RWPE1 (cell line): Measurements from ENCODE around the gene ATP5MC2.
"Not testable (repeated sequence)": the region's sequence is repeated elsewhere in the genome, so short reads cannot be mapped to it uniquely, and the experiment has no call there.

Experiments used
- CTCF ChIA-PET: fragments of 350-600 bp; sonication (Branson Sonifier 250); formaldehyde crosslinking; extraction: SDS; loops from one replicate; lab custom pipeline; 2021; lab: Yijun Ruan, JAX
- POLR2A ChIA-PET: fragments of 400-600 bp; formaldehyde crosslinking; extraction: SDS; loops from one replicate; lab custom pipeline; 2020; ENCODE audit warnings: antibody characterized with exemption; ENCODE audit not compliant: low non-redundant PET; lab: Yijun Ruan, JAX
- DNase-seq: peaks from one replicate; pipeline ENCODE4 v3.0.0; 2012; ENCODE audit warnings: low spot score
- H3K27ac ChIP-seq: fragments of 450-650 bp; 2 replicates; pipeline ENCODE4 v1.5.1; 2017
- TF ChIP-seq, protein P1 (sequence below): fragments of 450-650 bp; conservative IDR thresholded peaks from 2 replicates; pipeline ENCODE4 v1.5.1; 2017; ENCODE audit warnings: low read depth, mild to moderate bottlenecking

The ATP5MC2 gene

DNA sequence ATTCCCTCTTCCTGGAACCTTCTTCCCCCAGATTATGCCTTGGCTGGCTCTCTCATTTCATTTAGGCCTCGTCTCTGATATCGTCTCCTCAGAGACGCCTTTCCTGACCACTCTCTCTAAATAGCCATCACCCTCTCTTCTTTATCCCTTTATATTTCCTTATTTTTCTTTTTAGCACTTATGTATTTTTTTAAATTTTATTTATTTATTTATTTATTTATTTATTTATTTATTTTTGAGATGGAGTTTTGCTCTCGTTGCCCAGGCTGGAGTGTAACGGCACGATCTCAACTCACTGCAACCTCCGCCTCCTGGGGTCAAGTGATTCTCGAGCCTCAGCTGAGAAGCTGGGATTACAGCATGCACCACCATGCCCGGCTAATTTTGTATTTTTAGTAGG lies 8.1 kb upstream of the ATP5MC2 start:
- no peak overlapping the region for H3K27ac ChIP-seq
- CTCF ChIA-PET: interaction anchor here (0.6 kb wide), 2 partner anchors 9 to 33 kb away, joined by 3 read pairs; no protein-coding TSS in a partner anchor
- DNase-seq: no peak
- TF ChIP-seq, protein P1, sequence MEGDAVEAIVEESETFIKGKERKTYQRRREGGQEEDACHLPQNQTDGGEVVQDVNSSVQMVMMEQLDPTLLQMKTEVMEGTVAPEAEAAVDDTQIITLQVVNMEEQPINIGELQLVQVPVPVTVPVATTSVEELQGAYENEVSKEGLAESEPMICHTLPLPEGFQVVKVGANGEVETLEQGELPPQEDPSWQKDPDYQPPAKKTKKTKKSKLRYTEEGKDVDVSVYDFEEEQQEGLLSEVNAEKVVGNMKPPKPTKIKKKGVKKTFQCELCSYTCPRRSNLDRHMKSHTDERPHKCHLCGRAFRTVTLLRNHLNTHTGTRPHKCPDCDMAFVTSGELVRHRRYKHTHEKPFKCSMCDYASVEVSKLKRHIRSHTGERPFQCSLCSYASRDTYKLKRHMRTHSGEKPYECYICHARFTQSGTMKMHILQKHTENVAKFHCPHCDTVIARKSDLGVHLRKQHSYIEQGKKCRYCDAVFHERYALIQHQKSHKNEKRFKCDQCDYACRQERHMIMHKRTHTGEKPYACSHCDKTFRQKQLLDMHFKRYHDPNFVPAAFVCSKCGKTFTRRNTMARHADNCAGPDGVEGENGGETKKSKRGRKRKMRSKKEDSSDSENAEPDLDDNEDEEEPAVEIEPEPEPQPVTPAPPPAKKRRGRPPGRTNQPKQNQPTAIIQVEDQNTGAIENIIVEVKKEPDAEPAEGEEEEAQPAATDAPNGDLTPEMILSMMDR: no peak
- POLR2A ChIA-PET: no interaction called here

DNA sequence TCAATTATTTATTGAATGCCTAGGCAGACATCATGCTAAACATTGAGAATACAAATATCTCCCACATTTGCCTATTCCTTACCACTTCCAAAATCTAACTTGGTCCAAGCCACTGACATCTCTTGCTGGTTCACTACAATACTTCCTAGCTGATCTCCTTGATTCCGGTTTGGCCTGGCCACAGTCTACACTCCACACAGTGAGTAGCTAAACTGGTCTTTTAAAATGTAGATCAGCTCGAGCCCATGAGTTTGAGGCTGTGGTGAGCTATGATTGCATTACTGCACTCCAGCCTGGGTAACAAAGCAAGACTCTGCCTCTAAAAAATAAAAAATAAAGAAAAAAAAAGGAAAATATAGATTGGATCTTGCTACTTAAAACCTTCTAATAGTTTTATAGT lies 7.6 kb upstream of the ATP5MC2 start:
- H3K27ac ChIP-seq: no peak overlapping the region
- POLR2A ChIA-PET: no interaction called here
- no peak for DNase-seq
- TF ChIP-seq, protein P1: no peak
- CTCF ChIA-PET: interaction anchor here (0.6 kb wide), 2 partner anchors 9 to 32 kb away, joined by 3 to 5 read pairs; no protein-coding TSS in a partner anchor

DNA sequence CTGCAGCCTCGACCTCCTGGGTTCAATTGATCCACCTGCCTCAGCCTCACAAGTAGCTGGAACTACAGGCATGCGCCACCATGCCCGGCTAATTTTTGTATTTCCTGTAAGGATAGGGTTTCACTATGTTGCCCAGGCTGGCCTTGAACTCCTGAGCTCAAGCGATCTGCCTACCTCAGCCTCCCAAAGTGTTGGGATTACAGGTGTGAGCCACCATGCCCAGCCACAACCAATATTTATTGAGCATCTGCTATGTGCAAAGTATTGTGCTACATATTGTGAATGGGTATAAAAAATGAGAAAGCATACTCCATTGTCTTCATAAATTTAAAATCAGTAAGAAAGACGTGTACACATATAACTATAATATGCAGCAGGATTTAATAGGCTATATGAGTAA lies 4.2 kb upstream of the ATP5MC2 start:
- H3K27ac ChIP-seq, POLR2A ChIA-PET, DNase-seq: not testable (repeated sequence)
- CTCF ChIA-PET: interaction anchor here (0.6 to 1.5 kb wide), 2 partner anchors 60 to 63 kb away, joined by 3 to 4 read pairs; no protein-coding TSS in a partner anchor

DNA sequence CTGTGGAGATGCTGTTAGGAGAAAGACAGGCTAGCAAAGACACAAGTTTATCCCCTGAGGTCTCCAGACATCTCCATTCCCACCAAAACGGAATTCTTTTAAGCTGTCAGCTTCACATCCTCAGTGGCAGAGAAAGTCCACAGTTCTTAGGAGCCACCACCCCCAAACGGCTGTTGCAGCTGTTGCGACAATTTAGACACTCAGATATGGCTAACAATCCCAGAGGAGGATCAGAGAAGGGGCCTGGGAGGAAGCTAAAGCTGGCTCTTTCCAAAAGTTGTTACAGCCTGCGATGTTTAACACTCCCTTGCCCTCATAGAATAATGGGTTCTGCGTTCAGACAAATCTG lies 1.9 kb upstream of the ATP5MC2 start:
- ChIA-PET CTCF (interaction anchor here (0.7 to 2.5 kb wide), 3 partner anchors 69 to 329 kb away, joined by 4 to 6 read pairs (median 6); no protein-coding TSS in a partner anchor), POLR2A (no interaction called here)
- DNase-seq: no peak
- no peak overlapping the region for H3K27ac ChIP-seq
- TF ChIP-seq, protein P1: no peak

DNA sequence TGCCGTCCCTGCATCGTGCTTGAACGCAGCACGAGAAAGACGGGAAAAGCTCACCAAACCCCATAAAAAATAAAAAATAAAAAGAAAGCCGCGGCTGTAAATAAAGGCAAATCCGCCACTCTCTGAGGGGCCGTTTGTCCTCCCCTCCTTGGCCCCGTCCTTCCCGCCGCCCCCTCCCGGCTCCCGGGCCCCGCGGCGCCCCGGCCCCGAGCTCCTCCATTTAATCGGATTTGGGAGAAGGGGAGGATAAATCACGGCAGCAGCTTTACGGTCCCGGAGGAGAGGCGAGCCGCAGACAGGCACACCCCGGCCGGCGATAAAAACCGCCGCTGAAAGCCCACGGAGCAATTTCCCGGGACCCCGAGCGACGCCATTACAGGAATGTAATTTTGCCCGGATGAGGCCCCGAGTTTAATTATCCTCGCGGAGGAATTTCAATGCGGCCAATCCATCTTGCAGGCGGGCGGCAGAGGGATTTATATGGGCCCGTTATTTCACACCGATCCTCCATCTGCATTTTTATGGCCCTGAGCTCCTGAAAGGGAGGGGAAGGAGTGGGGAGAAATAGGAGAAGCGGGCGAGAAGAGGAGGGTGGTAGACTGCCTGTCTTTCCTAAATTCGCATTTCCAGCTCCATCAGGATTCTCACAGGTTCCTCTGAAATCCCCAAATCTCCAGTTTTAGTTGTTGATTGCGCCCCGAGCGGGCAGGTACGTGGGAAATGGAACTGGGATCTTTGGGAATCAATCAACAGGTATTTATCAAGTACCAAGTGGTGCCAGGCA lies 1.3 kb upstream of the ATP5MC2 start:
- ChIA-PET POLR2A (no interaction called here), CTCF (interaction anchor here (0.6 to 2.5 kb wide), 5 partner anchors 44 to 670 kb away, joined by 4 to 6 read pairs (median 6); no protein-coding TSS in a partner anchor)
- TF ChIP-seq, protein P1: no peak
- DNase-seq: no peak
- peak overlapping the region; percentile 81 for H3K27ac ChIP-seq

DNA sequence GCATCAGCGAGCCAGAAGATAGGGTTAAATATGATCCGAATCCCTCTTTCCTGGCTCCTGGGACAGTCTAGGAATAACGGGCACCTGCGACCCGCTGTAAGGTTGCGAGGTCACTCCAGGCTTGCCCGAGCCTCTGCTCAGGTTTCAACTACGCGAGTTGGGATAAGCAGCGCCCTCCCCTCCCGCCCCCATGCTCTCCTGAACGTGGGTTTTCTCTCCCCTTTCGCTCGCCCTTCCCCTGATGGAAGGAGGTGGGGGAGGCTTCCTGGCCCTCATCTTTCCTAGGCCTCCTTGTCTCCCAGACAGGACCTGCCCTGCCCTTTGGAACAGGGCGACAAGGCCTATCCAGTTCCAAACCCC lies 753 bp upstream of the ATP5MC2 start:
- peak overlapping the region; percentile 81 for H3K27ac ChIP-seq
- TF ChIP-seq, protein P1: no peak
- POLR2A ChIA-PET: interaction anchor here (0.6 kb wide), 2 partner anchors 14 to 80 kb away, joined by 3 read pairs; no protein-coding TSS in a partner anchor
- CTCF ChIA-PET: interaction anchor here (0.6 to 1.4 kb wide), 4 partner anchors 44 to 669 kb away, joined by 5 to 6 read pairs (median 6); no protein-coding TSS in a partner anchor
- DNase-seq: peak; percentile 13
